Activated naive CD8-positive, alpha-beta T cell treated with anti-CD3 and anti-CD28 coated beads for 36 hours (primary cell): Measurements from ENCODE around the gene B3GNT9. TPM values are rescaled to one million over a fixed set of nuclear protein-coding genes. Genes with fewer than 3 reads are reported as not detected.

Experiments
- DNase-seq: peaks from one replicate; pipeline ENCODE4 v3.0.0; 2021
- H3K27ac Mint-ChIP-seq: one replicate; pipeline ENCODE4 v1.8.0; 2022; ENCODE audit warnings: mild to moderate bottlenecking, moderate library complexity, mixed read lengths
- H3K27me3 Mint-ChIP-seq: one replicate; pipeline ENCODE4 v1.8.0; 2022; ENCODE audit warnings: mild to moderate bottlenecking, mixed read lengths
- H3K36me3 Mint-ChIP-seq: one replicate; pipeline ENCODE4 v1.8.0; 2021; ENCODE audit warnings: mild to moderate bottlenecking, mixed read lengths
- H3K4me1 Mint-ChIP-seq: one replicate; pipeline ENCODE4 v1.8.0; 2021; ENCODE audit warnings: mixed read lengths
- H3K4me3 Mint-ChIP-seq: one replicate; pipeline ENCODE4 v1.8.0; 2022; ENCODE audit warnings: mild to moderate bottlenecking, moderate library complexity, mixed read lengths
- H3K9me3 Mint-ChIP-seq: one replicate; pipeline ENCODE4 v1.8.0; 2022; ENCODE audit warnings: mixed read lengths
- total RNA-seq, 2 experiments: library from RNA; stranded (reverse); gene quantifications; one replicate each; pipeline ENCODE4 v1.2.3, GENCODE V29; 2021

B3GNT9 gene
- total RNA-seq, 2 experiments from 2014 or later: 1.5 to 1.7 TPM

DNA sequence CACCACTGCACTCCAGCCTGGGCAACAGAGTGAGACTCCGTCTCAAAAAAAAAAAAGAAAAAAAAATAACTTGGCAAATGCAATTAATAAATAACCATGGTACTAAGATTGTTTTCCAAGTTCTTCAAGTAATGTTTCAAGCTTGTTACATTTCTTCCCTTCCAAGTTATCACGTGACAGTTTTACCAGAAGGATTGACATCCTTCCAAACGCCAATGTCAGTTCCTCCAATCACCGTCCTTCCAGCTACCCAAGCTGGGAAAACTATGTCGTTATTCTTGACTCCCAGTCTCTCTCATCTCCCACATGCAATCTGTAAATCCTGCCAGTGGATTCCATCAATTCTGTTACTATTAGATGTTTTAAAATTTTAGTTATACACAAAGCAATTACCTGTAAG lies 44.9 kb downstream of the B3GNT9 start:
- Mint-ChIP-seq H3K4me3 (no peak overlapping the region), H3K36me3 (peaks cover 4% of the 10 kb centered on the region), H3K27me3 (no peaks in the 10 kb centered on the region), H3K9me3 (no peaks in the 10 kb centered on the region), H3K4me1 (peaks cover 7% of the 10 kb centered on the region), H3K27ac (no peak overlapping the region)
- no peak for DNase-seq

DNA sequence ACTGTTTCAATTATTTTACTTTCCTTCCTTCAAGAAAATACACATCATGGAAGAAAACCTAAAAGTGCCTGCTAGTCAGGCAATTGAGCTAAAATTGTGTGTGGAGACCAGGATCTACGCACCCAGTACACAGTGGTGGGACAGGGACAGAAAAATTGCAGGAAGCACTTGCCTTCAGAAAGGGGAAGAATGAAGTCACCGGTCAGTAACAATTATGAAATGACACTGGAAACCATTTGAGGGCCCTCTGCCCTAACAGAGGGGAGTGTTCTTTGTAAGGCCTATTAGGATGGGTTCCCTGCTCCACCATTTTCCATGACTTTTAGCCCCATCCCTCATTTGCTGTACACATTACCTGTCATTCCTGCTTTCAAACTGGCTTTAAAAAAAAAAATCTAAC lies 45.6 kb downstream of the B3GNT9 start:
- Mint-ChIP-seq H3K36me3 (peaks cover 4% of the 10 kb centered on the region), H3K27ac (no peak overlapping the region), H3K27me3 (no peaks in the 10 kb centered on the region), H3K4me1 (peaks cover 5% of the 10 kb centered on the region), H3K9me3 (no peaks in the 10 kb centered on the region), H3K4me3 (no peak overlapping the region)
- DNase-seq: no peak

DNA sequence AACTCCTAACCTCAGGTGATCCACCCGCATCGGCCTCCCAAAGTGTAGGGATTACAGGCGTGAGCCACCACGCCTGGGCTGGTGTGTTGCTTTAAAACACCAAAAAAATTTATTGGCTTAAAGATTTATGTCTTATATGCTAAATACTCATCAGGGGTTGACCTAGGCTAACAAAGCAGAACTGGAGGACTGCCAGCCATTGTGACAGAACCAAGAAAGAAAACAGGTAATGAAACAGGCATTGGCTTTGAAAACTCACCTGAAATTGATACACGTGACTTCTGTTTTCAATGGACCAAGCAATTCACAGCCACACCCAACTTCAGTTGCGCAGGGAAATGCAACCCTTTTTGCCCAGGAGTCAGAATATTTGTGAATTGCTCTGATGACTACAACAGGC lies 46.0 kb downstream of the B3GNT9 start:
- Mint-ChIP-seq H3K27ac (no peak overlapping the region), H3K36me3 (peaks cover 4% of the 10 kb centered on the region), H3K27me3 (no peaks in the 10 kb centered on the region), H3K4me3 (no peak overlapping the region), H3K4me1 (peaks cover 5% of the 10 kb centered on the region), H3K9me3 (no peaks in the 10 kb centered on the region)
- DNase-seq: no peak

DNA sequence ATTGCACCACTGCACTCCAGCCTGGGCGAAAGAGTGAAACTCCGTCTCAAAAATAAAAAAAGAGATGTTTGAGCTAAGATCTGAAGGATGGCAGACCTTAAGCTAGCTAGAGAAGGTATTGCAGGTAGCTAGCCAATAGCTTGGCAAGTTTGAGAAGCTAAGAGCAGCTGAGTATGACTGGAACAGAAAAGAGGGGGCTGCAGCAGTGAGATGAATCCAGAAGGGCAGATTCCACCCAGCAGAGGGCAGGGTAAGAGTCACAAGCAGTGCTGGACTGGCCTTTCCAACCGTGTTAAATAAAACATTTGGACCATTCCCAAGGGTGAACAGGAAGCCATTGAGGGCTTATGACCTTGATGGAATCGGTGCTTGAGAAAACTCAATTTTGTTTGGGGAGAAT lies 46.7 kb downstream of the B3GNT9 start:
- Mint-ChIP-seq H3K36me3 (peaks cover 4% of the 10 kb centered on the region), H3K9me3 (no peaks in the 10 kb centered on the region), H3K4me1 (no peaks in the 10 kb centered on the region), H3K4me3 (no peak overlapping the region), H3K27ac (no peak overlapping the region), H3K27me3 (no peaks in the 10 kb centered on the region)
- DNase-seq: no peak

DNA sequence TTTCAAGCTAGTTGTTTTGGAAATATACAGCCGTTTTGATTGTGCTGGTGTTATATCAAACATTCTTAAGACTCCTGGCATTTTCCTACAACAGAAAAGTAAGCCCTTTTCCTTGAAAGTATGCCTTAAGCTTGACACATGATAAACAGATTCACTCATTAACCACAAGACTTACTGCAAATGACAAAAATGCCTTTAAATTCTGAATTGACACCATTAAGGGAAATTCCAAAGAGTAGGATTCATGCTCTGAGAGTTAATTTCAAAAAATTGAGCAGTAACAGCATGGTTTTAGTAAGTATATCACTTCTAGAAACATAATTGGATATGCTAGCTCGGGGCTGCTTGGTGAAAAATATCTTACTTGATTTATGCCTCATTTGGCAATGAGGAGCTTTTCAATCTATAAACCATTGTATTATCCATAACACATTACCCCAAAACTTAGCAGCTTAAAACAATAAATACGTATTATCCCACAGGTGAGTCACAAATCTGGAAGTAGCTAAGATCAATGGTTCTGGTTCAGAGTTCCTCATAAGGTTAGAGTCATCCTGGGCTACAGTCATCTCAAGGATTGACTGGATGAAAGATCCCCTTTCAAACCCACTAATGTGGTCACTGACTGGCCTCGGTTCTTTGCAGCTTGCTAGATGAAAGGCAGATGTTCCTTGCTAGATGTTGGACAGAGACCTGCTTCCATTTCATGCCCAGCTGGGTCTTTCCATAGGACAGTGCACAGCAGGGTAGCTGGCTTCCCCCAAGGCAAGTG lies 49.3 kb downstream of the B3GNT9 start:
- no peaks in the 10 kb centered on the region for H3K4me1 Mint-ChIP-seq
- H3K36me3 Mint-ChIP-seq: peaks cover 4% of the 10 kb centered on the region
- no peak for DNase-seq
- no peaks in the 10 kb centered on the region for H3K27me3 Mint-ChIP-seq
- H3K4me3 Mint-ChIP-seq: no peak overlapping the region
- no peaks in the 10 kb centered on the region for H3K9me3 Mint-ChIP-seq
- no peak overlapping the region for H3K27ac Mint-ChIP-seq

DNA sequence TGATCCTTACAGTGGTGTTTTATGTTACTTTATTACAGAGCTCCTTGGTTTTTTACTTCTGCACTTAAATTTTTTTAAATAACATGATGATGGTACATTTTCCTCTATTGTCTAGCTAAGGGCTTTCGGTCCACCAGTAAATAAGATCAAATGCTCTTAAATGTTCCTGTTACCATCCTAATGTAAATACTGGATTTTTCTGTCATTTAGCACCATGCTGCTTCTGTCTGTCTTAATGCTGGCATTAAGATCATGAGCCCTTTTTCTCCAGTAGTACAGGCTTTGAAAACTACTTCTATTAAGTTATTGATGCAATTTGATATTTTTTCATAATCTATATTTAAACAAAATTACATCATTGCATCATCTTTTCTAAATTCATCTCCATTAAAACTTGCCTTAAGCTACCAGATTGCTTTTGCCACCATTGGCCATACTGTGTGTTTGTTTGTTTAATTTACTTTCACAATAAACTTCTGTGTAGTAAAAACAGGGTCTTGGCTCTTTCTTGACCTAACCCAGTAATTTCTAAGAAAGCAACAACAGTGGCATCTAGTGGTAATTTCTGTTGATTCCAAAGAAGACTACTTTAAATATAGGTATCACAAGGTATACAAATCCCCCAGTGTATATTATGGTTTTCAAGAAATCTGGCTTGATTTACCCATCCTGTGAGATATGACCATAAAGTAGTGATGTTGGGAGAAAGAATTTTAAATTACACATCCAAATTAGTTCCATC lies 50.1 kb downstream of the B3GNT9 start:
- no peaks in the 10 kb centered on the region for H3K27me3 Mint-ChIP-seq
- no peak for DNase-seq
- H3K4me1 Mint-ChIP-seq: no peaks in the 10 kb centered on the region
- H3K9me3 Mint-ChIP-seq: no peaks in the 10 kb centered on the region
- H3K27ac Mint-ChIP-seq: no peak overlapping the region
- H3K4me3 Mint-ChIP-seq: no peak overlapping the region
- H3K36me3 Mint-ChIP-seq: peaks cover 4% of the 10 kb centered on the region

DNA sequence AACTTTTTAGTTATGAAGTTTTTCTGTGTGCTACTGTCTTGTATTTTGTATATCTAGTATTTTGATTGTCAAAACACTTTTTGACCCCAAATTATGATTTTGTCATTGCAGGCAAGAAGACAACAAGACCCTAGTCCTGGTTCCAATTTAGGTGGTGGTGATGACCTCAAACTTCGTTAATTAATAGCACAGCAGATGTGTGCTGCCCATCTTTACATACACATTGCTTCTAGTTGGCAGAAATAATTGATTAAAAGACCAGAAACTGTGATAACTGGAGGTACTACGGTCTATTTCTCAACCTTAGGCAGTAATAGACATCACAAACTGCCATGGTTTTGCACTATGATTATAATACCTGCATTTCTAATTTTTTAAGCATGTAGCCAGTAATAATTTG lies 52.2 kb downstream of the B3GNT9 start:
- Mint-ChIP-seq H3K4me3 (no peak overlapping the region), H3K36me3 (peaks cover 4% of the 10 kb centered on the region), H3K9me3 (no peaks in the 10 kb centered on the region), H3K4me1 (no peaks in the 10 kb centered on the region), H3K27me3 (no peaks in the 10 kb centered on the region), H3K27ac (no peak overlapping the region)
- DNase-seq: no peak

Other genes with a start within 250 kb of the B3GNT9 start
- not detected for gene CDH16, start 232.1 kb downstream of the B3GNT9 start, total RNA-seq
- under 1 TPM; 0.20 to 0.33 TPM for gene RRAD, start 225.5 kb downstream of the B3GNT9 start, total RNA-seq
- gene CIAO2B, start 216.6 kb downstream of the B3GNT9 start, total RNA-seq: 100 to 1,000 TPM; 152 to 153 TPM
- 10 to 100 TPM; 23.3 to 24.9 TPM for gene CES2, start 215.5 kb downstream of the B3GNT9 start, total RNA-seq
- under 1 TPM; 0.43 to 0.80 TPM for gene CES3, start 189.7 kb downstream of the B3GNT9 start, total RNA-seq
- gene CES4A, start 162.4 kb downstream of the B3GNT9 start, total RNA-seq: 1 to 10 TPM; 3.5 to 4.6 TPM
- gene CBFB, start 121.8 kb downstream of the B3GNT9 start, total RNA-seq: 100 to 1,000 TPM; 110 to 114 TPM
- 10 to 100 TPM; 13.8 to 14.9 TPM for gene PHAF1, start 41.1 kb downstream of the B3GNT9 start, total RNA-seq
- 10 to 100 TPM; 15.3 to 16.0 TPM for gene TRADD, start 8.9 kb upstream of the B3GNT9 start, total RNA-seq
- gene FBXL8, start 9.0 kb upstream of the B3GNT9 start, total RNA-seq: 1 to 10 TPM; 7.9 to 8.5 TPM
- gene HSF4, start 13.7 kb upstream of the B3GNT9 start, total RNA-seq: 10 to 100 TPM in 1 of 2 experiments, 1 to 10 TPM in 1; 9.3 to 10.1 TPM
- gene NOL3, start 19.5 kb upstream of the B3GNT9 start, total RNA-seq: 1 to 10 TPM; 6.1 to 6.4 TPM
- gene MATCAP1, start 33.0 kb upstream of the B3GNT9 start, total RNA-seq: 10 to 100 TPM; 15.8 to 16.7 TPM
- gene EXOC3L1, start 39.1 kb upstream of the B3GNT9 start, total RNA-seq: under 1 TPM in 1 of 2 experiments, not detected in 1; 0.19 TPM
- 100 to 1,000 TPM; 130 to 136 TPM for gene E2F4, start 41.2 kb upstream of the B3GNT9 start, total RNA-seq
- gene ELMO3, start 48.1 kb upstream of the B3GNT9 start, total RNA-seq: 1 to 10 TPM; 4.3 to 4.5 TPM
- gene TMEM208, start 76.1 kb upstream of the B3GNT9 start, total RNA-seq: 10 to 100 TPM; 46.5 to 48.6 TPM
- 10 to 100 TPM; 76.4 to 79.9 TPM for gene FHOD1, start 96.5 kb upstream of the B3GNT9 start, total RNA-seq
- gene SLC9A5, start 98.0 kb upstream of the B3GNT9 start, total RNA-seq: 1 to 10 TPM; 5.8 to 6.1 TPM
- gene PLEKHG4, start 128.5 kb upstream of the B3GNT9 start, total RNA-seq: 10 to 100 TPM; 30.8 to 37.0 TPM
- 1 to 10 TPM; 2.2 to 3.0 TPM for gene KCTD19, start 175.7 kb upstream of the B3GNT9 start, total RNA-seq
- gene LRRC36, start 175.8 kb upstream of the B3GNT9 start, total RNA-seq: 1 to 10 TPM in 1 of 2 experiments, under 1 TPM in 1; 0.82 to 1.1 TPM
- not detected for gene TPPP3, start 242.5 kb upstream of the B3GNT9 start, total RNA-seq